ENCODE results near the gene CDC42BPA.

- TF ChIP-seq, protein P1, sequence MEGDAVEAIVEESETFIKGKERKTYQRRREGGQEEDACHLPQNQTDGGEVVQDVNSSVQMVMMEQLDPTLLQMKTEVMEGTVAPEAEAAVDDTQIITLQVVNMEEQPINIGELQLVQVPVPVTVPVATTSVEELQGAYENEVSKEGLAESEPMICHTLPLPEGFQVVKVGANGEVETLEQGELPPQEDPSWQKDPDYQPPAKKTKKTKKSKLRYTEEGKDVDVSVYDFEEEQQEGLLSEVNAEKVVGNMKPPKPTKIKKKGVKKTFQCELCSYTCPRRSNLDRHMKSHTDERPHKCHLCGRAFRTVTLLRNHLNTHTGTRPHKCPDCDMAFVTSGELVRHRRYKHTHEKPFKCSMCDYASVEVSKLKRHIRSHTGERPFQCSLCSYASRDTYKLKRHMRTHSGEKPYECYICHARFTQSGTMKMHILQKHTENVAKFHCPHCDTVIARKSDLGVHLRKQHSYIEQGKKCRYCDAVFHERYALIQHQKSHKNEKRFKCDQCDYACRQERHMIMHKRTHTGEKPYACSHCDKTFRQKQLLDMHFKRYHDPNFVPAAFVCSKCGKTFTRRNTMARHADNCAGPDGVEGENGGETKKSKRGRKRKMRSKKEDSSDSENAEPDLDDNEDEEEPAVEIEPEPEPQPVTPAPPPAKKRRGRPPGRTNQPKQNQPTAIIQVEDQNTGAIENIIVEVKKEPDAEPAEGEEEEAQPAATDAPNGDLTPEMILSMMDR (IDR thresholded peaks at IDR 0.05): no peak
- no peak for TF ChIP-seq ZFX (IDR thresholded peaks at IDR 0.05; ENCODE audit: borderline replicate concordance)
Observed at GRCh38 chr1:227303662-227304061, 14.6 kb downstream of the CDC42BPA start.

Measured in 22Rv1 (cell line).